T-helper 1 cell (primary cell): ENCODE data around the gene FAM53B.

Experiments used
- DNase-seq, 5 donors: peaks; one replicate each; pipeline ENCODE4 v3.0.0-alpha.2; 2012 to 2020

Gene FAM53B

GRCh38 chr10:124708246-124708779 is 35.9 kb downstream of the FAM53B start:
- DNase-seq = no peak

- no peak for DNase-seq
Observed at GRCh38 chr10:124707551-124707950, 36.6 kb downstream of the FAM53B start.

- DNase-seq = no peak
Observed at GRCh38 chr10:124707144-124707467, 37.1 kb downstream of the FAM53B start.

GRCh38 chr10:124706462-124707143 is 37.6 kb downstream of the FAM53B start:
- no peak for DNase-seq

GRCh38 chr10:124705817-124706461 is 38.2 kb downstream of the FAM53B start:
- no peak for DNase-seq

GRCh38 chr10:124705381-124705740 is 38.8 kb downstream of the FAM53B start:
- no peak for DNase-seq

GRCh38 chr10:124704428-124705380 is 39.5 kb downstream of the FAM53B start:
- no peak for DNase-seq

GRCh38 chr10:124703778-124704427 is 40.3 kb downstream of the FAM53B start:
- no peak for DNase-seq

- no peak for DNase-seq
Observed at GRCh38 chr10:124703372-124703771, 40.8 kb downstream of the FAM53B start.

GRCh38 chr10:124701881-124702656 is 42.1 kb downstream of the FAM53B start:
- peak in 1 of 5 donors; percentile 48 for DNase-seq

- no peak for DNase-seq
Observed at GRCh38 chr10:124701435-124701834, 42.7 kb downstream of the FAM53B start.

GRCh38 chr10:124701038-124701365 is 43.2 kb downstream of the FAM53B start:
- DNase-seq = no peak

GRCh38 chr10:124700293-124701037 is 43.7 kb downstream of the FAM53B start:
- no peak for DNase-seq

- no peak for DNase-seq
Observed at GRCh38 chr10:124699471-124700292, 44.5 kb downstream of the FAM53B start.

GRCh38 chr10:124698545-124699469 is 45.4 kb downstream of the FAM53B start:
- DNase-seq = no peak

GRCh38 chr10:124697837-124698544 is 46.2 kb downstream of the FAM53B start:
- DNase-seq = peak in 3 of 5 donors; percentile 26 to 61 (median 40)

- no peak for DNase-seq
Observed at GRCh38 chr10:124697443-124697836, 46.7 kb downstream of the FAM53B start.
